ENCODE data around the gene BBS2. TPM values are rescaled to one million over a fixed set of nuclear protein-coding genes. Genes with fewer than 3 reads are reported as not detected.

Gene BBS2
- polyA plus RNA-seq, 3 donors, result 12.8 to 38.9 (median 21.3) TPM

- 0% methylated on average over 56 of the region's 56 CpGs for WGBS, 3 donors
- H3K27ac ChIP-seq (ENCODE audit: low read depth, low read length), result peak within 1 kb of the TSS; percentile 6
Observed at GRCh38 chr16:56450986-56451752, 68.7 kb downstream of the BBS2 start, which contains the start of the genes NUDT21 and OGFOD1. TSS of gene NUDT21 (minus strand) at chr16:56451332. CDS start at chr16:56451202, 130 bp downstream. TSS of gene OGFOD1 (plus strand) at chr16:56451554. CDS start at chr16:56451613, 59 bp downstream.

GRCh38 chr16:56450275-56450985 is 69.4 kb downstream of the BBS2 start:
- WGBS, 3 donors, result 4 to 10% (median 8%) methylated on average over 18 of the region's 18 CpGs
- no peak overlapping the region for H3K27ac ChIP-seq (ENCODE audit: low read depth, low read length)

- H3K27ac ChIP-seq (ENCODE audit: low read depth, low read length), result no peak overlapping the region
Observed at GRCh38 chr16:56448005-56448404, 71.8 kb downstream of the BBS2 start.

GRCh38 chr16:56447286-56447685 is 72.5 kb downstream of the BBS2 start:
- no peak overlapping the region for H3K27ac ChIP-seq (ENCODE audit: low read depth, low read length)
- WGBS, 3 donors, result 63 to 89% (median 65%) methylated on average over 2 of the region's 2 CpGs

GRCh38 chr16:56438038-56438437 is 81.8 kb downstream of the BBS2 start:
- 95 to 98% (median 97%) methylated on average over 1 of the region's 1 CpG for WGBS, 3 donors
- no peak overlapping the region for H3K27ac ChIP-seq (ENCODE audit: low read depth, low read length)

- H3K27ac ChIP-seq (ENCODE audit: low read depth, low read length), result no peak overlapping the region
Observed at GRCh38 chr16:56436258-56436657, 83.6 kb downstream of the BBS2 start.

Other genes with a start within 250 kb of the BBS2 start
- gene AMFR, start 94.5 kb downstream of the BBS2 start, polyA plus RNA-seq, result 10 to 100 TPM; 36.6 to 47.3 (median 38.0) TPM
- gene NUDT21, start 68.7 kb downstream of the BBS2 start, polyA plus RNA-seq, result 10 to 100 TPM; 34.2 to 40.4 (median 34.4) TPM
- gene OGFOD1, start 68.5 kb downstream of the BBS2 start, polyA plus RNA-seq, result 10 to 100 TPM in 1 of 3 donors, 1 to 10 TPM in 2; 7.8 to 25.7 (median 9.2) TPM
- gene MT4, start 45.0 kb upstream of the BBS2 start, polyA plus RNA-seq, result not detected
- gene MT3, start 69.5 kb upstream of the BBS2 start, polyA plus RNA-seq, result 1 to 10 TPM in 2 of 3 donors, under 1 TPM in 1; 0.91 to 2.7 (median 1.8) TPM
- 1,000 to 10,000 TPM in 2 of 3 donors, 100 to 1,000 TPM in 1; 558 to 7,150 (median 3,647) TPM for gene MT2A, start 88.6 kb upstream of the BBS2 start, polyA plus RNA-seq
- gene MT1E, start 105.8 kb upstream of the BBS2 start, polyA plus RNA-seq, result 1,000 to 10,000 TPM in 2 of 3 donors, 100 to 1,000 TPM in 1; 256 to 2,506 (median 1,432) TPM
- gene MT1M, start 112.6 kb upstream of the BBS2 start, polyA plus RNA-seq, result 1,000 to 10,000 TPM in 1 of 3 donors, 100 to 1,000 TPM in 2; 108 to 1,265 (median 551) TPM
- gene MT1A, start 118.6 kb upstream of the BBS2 start, polyA plus RNA-seq, result 1,000 to 10,000 TPM in 2 of 3 donors, 100 to 1,000 TPM in 1; 259 to 2,112 (median 1,254) TPM
- gene MT1B, start 131.9 kb upstream of the BBS2 start, polyA plus RNA-seq, result 1 to 10 TPM in 1 of 3 donors, not detected in 2; 9.3 TPM
- 100 to 1,000 TPM in 2 of 3 donors, 10 to 100 TPM in 1; 84.5 to 341 (median 130) TPM for gene MT1F, start 137.9 kb upstream of the BBS2 start, polyA plus RNA-seq
- 1,000 to 10,000 TPM; 1,258 to 2,088 (median 1,548) TPM for gene MT1G, start 148.0 kb upstream of the BBS2 start, polyA plus RNA-seq
- 10 to 100 TPM in 2 of 3 donors, 1 to 10 TPM in 1; 6.4 to 67.9 (median 60.5) TPM for gene MT1H, start 149.8 kb upstream of the BBS2 start, polyA plus RNA-seq
- 1,000 to 10,000 TPM; 2,752 to 5,906 (median 2,980) TPM for gene MT1X, start 162.4 kb upstream of the BBS2 start, polyA plus RNA-seq
- 10 to 100 TPM; 10.1 to 32.1 (median 19.8) TPM for gene NUP93, start 210.1 kb upstream of the BBS2 start, polyA plus RNA-seq

Data from adipose tissue (tissue), 3 donors.